GM23248 (cell line): ENCODE results near the gene ZNF75A. TPM values are rescaled to one million over a fixed set of nuclear protein-coding genes. Genes with fewer than 3 reads are reported as not detected.
A peak's percentile ranks its signal among the peaks of the same experiment; 100 is the strongest.

Experiments used
- DNase-seq: peaks from one replicate; pipeline ENCODE4 v3.0.0-alpha.2; 2015
- H2AFZ ChIP-seq: fragments of 200-600 bp; sonication (generic); 2 replicates; pipeline ENCODE4 v1.6.1; 2016; ENCODE audit warnings: antibody characterized with exemption
- H3F3A ChIP-seq: fragments of 200-600 bp; sonication (generic); 2 replicates; pipeline ENCODE4 v1.6.1; 2016; ENCODE audit warnings: mild to moderate bottlenecking, antibody characterized with exemption, mixed run types; ENCODE audit not compliant: insufficient read depth
- H3K27ac ChIP-seq: fragments of 200-600 bp; sonication (generic); 2 replicates; pipeline ENCODE4 v1.5.1; 2016; ENCODE audit warnings: mild to moderate bottlenecking
- H3K27me3 ChIP-seq: fragments of 200-600 bp; sonication (generic); replicated peaks from 2 replicates; pipeline ENCODE4 v1.6.1; 2016; ENCODE audit warnings: mild to moderate bottlenecking; ENCODE audit not compliant: insufficient read depth
- H3K36me3 ChIP-seq: fragments of 200-600 bp; sonication (generic); 2 replicates; pipeline ENCODE4 v1.6.1; 2016; ENCODE audit warnings: low read depth, mild to moderate bottlenecking
- H3K4me1 ChIP-seq: fragments of 200-600 bp; sonication (generic); 2 replicates; pipeline ENCODE4 v1.6.1; 2016; ENCODE audit warnings: mild to moderate bottlenecking; ENCODE audit not compliant: insufficient read depth
- H3K4me2 ChIP-seq: fragments of 200-600 bp; sonication (generic); one replicate; pipeline ENCODE4 v1.6.1; 2016; ENCODE audit warnings: mild to moderate bottlenecking; ENCODE audit not compliant: unreplicated experiment
- H3K4me3 ChIP-seq: fragments of 200-600 bp; sonication (generic); 2 replicates; pipeline ENCODE4 v1.5.1; 2016; ENCODE audit warnings: mild to moderate bottlenecking
- H3K79me2 ChIP-seq: fragments of 200-600 bp; sonication (generic); 2 replicates; pipeline ENCODE4 v1.6.1; 2016; ENCODE audit warnings: mild to moderate bottlenecking; ENCODE audit not compliant: insufficient read depth
- H3K9ac ChIP-seq: fragments of 200-600 bp; sonication (generic); 2 replicates; pipeline ENCODE4 v1.6.1; 2016; ENCODE audit warnings: mild to moderate bottlenecking
- H3K9me2 ChIP-seq: fragments of 200-600 bp; sonication (generic); 2 replicates; pipeline ENCODE4 v1.6.1; 2016; ENCODE audit warnings: mixed run types, mild to moderate bottlenecking, moderate library complexity; ENCODE audit not compliant: insufficient read depth
- H3K9me3 ChIP-seq: fragments of 200-600 bp; sonication (generic); one replicate; pipeline ENCODE4 v1.6.1; 2017; ENCODE audit warnings: low read depth
- H4K20me1 ChIP-seq: fragments of 200-600 bp; sonication (generic); 2 replicates; pipeline ENCODE4 v1.6.0; 2016; ENCODE audit not compliant: insufficient read depth
- EZH2 ChIP-seq: fragments of 200-600 bp; sonication (generic); IDR thresholded peaks from 2 replicates; pipeline ENCODE4 v1.6.1; 2018; ENCODE audit warnings: antibody characterized with exemption, mild to moderate bottlenecking; ENCODE audit not compliant: insufficient read depth, poor library complexity, severe bottlenecking
- EZH2phosphoT487 ChIP-seq: fragments of 200-600 bp; sonication (generic); IDR thresholded peaks from 2 replicates; pipeline ENCODE4 v1.6.1; 2018; ENCODE audit warnings: antibody characterized with exemption, moderate library complexity, mild to moderate bottlenecking, low read depth; ENCODE audit not compliant: insufficient read depth
- WGBS, 2 experiments: methylation state at CpG; one replicate each; pipeline ENCODE4 v1.1.6; 2015 to 2017; ENCODE audit warnings: low lambda C conversion rate in 2 of 2, low coverage in 1 of 2; ENCODE audit errors: missing lambda C conversion rate in 2 of 2; 5-methylcytosine and 5-hydroxymethylcytosine counted together
- in situ Hi-C: fragments of 300-500 bp; cut with MboI; formaldehyde crosslinking; loops from 2 replicates; pipeline ENCODE4 v1.15.0; 2020
- polyA plus RNA-seq: library from polyadenylated mRNA; unstranded; fragments of >200 nt; fragmentation: Nextera tagmentation; extraction: Ambion mirVana; gene quantifications from 2 replicates; pipeline ENCODE4 v1.2.1, GENCODE V29; 2016
- total RNA-seq: library from RNA; depleted of rRNA; stranded (reverse); fragments of >200 nt; shearing (Covaris generic); gene quantifications from 2 replicates; pipeline ENCODE4 v1.2.3, GENCODE V29; 2014; rRNA removed

The ZNF75A gene
- total and polyA plus RNA-seq, 2 experiments from 2014 or later = 16.7 to 17.2 TPM

- Histone ChIP-seq H3K79me2 (no peaks in the 10 kb centered on the region), H3K27me3 (0 out of 2 replicates have a peak, but pooled peaks cover 4% of the 10 kb centered on the region), H3F3A (no peaks in the 10 kb centered on the region), H3K9me3 (no peaks in the 10 kb centered on the region), H3K4me2 (no peak overlapping the region), H2AFZ (no peak overlapping the region), H3K9ac (no peak overlapping the region), H4K20me1 (no peaks in the 10 kb centered on the region), H3K27ac (no peak overlapping the region), H3K4me3 (no peak overlapping the region), H3K9me2 (0 out of 2 replicates have a peak, but pooled peaks cover 2% of the 10 kb centered on the region), H3K4me1 (no peaks in the 10 kb centered on the region), H3K36me3 (no peaks in the 10 kb centered on the region)
- in situ Hi-C loops = no loop called here
- 0% methylated on average over 1 of the region's 1 CpG for WGBS, 2 experiments
- no peak for DNase-seq
- no peak for TF ChIP-seq EZH2phosphoT487
- no peak for TF ChIP-seq EZH2
These were observed 53.6 kb downstream of the ZNF75A start for GRCh38 chr16:3358871-3359270.

- in situ Hi-C loops = no loop called here
- Histone ChIP-seq H3K9me2 (0 out of 2 replicates have a peak, but pooled peaks cover 2% of the 10 kb centered on the region), H3K4me1 (no peaks in the 10 kb centered on the region), H3K27ac (no peak overlapping the region), H3K4me3 (no peak overlapping the region), H3K27me3 (0 out of 2 replicates have a peak, but pooled peaks cover 4% of the 10 kb centered on the region), H3K79me2 (0 out of 2 replicates have a peak, but pooled peaks cover 4% of the 10 kb centered on the region), H4K20me1 (no peaks in the 10 kb centered on the region), H3K4me2 (no peak overlapping the region), H3K36me3 (no peaks in the 10 kb centered on the region), H3K9me3 (no peaks in the 10 kb centered on the region), H3F3A (0 out of 2 replicates have a peak, but pooled peaks cover 3% of the 10 kb centered on the region), H3K9ac (no peak overlapping the region), H2AFZ (no peak overlapping the region)
- DNase-seq = no peak
- no peak for TF ChIP-seq EZH2phosphoT487
- TF ChIP-seq EZH2 = no peak
These were observed 57.6 kb downstream of the ZNF75A start for GRCh38 chr16:3362931-3363330.

GRCh38 chr16:3363793-3364192, 58.5 kb downstream of the ZNF75A start:
- H3K9me2 ChIP-seq = 0 out of 2 replicates have a peak, but pooled peaks cover 2% of the 10 kb centered on the region
- no peak overlapping the region for H3K4me3 ChIP-seq
- 0 out of 2 replicates have a peak, but pooled peaks cover 3% of the 10 kb centered on the region for H3F3A ChIP-seq
- no peaks in the 10 kb centered on the region for H3K9me3 ChIP-seq
- no peaks in the 10 kb centered on the region for H3K4me1 ChIP-seq
- H3K36me3 ChIP-seq = no peaks in the 10 kb centered on the region
- DNase-seq = no peak
- H3K27me3 ChIP-seq = 0 out of 2 replicates have a peak, but pooled peaks cover 4% of the 10 kb centered on the region
- no peak overlapping the region for H2AFZ ChIP-seq
- no peaks in the 10 kb centered on the region for H4K20me1 ChIP-seq
- TF ChIP-seq EZH2phosphoT487 (no peak), EZH2 (no peak)
- H3K27ac ChIP-seq = no peak overlapping the region
- no peak overlapping the region for H3K4me2 ChIP-seq
- 0 out of 2 replicates have a peak, but pooled peaks cover 4% of the 10 kb centered on the region for H3K79me2 ChIP-seq
- no peak overlapping the region for H3K9ac ChIP-seq
- in situ Hi-C loops = no loop called here
- 71 to 77% methylated on average over 7 of the region's 7 CpGs for WGBS, 2 experiments

- no peaks in the 10 kb centered on the region for H3K9me2 ChIP-seq
- H3K9me3 ChIP-seq = no peaks in the 10 kb centered on the region
- WGBS, 2 experiments = 19 to 20% methylated on average over 36 to 42 of the region's 42 CpGs
- H2AFZ ChIP-seq = peak overlapping the region; percentile 94
- H3K9ac ChIP-seq = peak overlapping the region; percentile 86
- 0 out of 2 replicates have a peak, but pooled peaks cover 4% of the 10 kb centered on the region for H3K79me2 ChIP-seq
- 0 out of 2 replicates have a peak, but pooled peaks cover 3% of the 10 kb centered on the region for H3F3A ChIP-seq
- H4K20me1 ChIP-seq = no peaks in the 10 kb centered on the region
- H3K4me2 ChIP-seq = peak overlapping the region; percentile 15
- H3K36me3 ChIP-seq = no peaks in the 10 kb centered on the region
- peak; percentile 95 for DNase-seq
- H3K27me3 ChIP-seq = 0 out of 2 replicates have a peak, but pooled peaks cover 4% of the 10 kb centered on the region
- TF ChIP-seq EZH2phosphoT487 (no peak), EZH2 (no peak)
- peak overlapping the region; percentile 87 for H3K27ac ChIP-seq
- no peaks in the 10 kb centered on the region for H3K4me1 ChIP-seq
- in situ Hi-C loops = no loop called here
- H3K4me3 ChIP-seq = peak overlapping the region; percentile 78
These were observed 59.6 kb downstream of the ZNF75A start for GRCh38 chr16:3364774-3365427.

Other genes starting within 250 kb of the ZNF75A start
- gene IL32, start 239.9 kb upstream of the ZNF75A start, total RNA-seq = 0.76 TPM in 1 of 2 replicates, not detected in the other
- 0.56 and 1.0 TPM in 2 replicates for gene IL32, start 239.9 kb upstream of the ZNF75A start, polyA plus RNA-seq
- gene ZSCAN10, start 206.2 kb upstream of the ZNF75A start, total RNA-seq = not detected in 2 replicates
- 0.08 TPM in 1 of 2 replicates, not detected in the other for gene ZSCAN10, start 206.2 kb upstream of the ZNF75A start, polyA plus RNA-seq
- gene ZNF205, start 192.9 kb upstream of the ZNF75A start, total RNA-seq = 12.5 and 14.6 TPM in 2 replicates
- 4.2 and 4.4 TPM in 2 replicates for gene ZNF205, start 192.9 kb upstream of the ZNF75A start, polyA plus RNA-seq
- gene ZNF213, start 170.5 kb upstream of the ZNF75A start, total RNA-seq = 7.3 and 7.7 TPM in 2 replicates
- gene ZNF213, start 170.5 kb upstream of the ZNF75A start, polyA plus RNA-seq = 5.3 and 5.4 TPM in 2 replicates
- 5.3 TPM in 1 of 2 replicates, not detected in the other for gene OR1F1, start 117.3 kb upstream of the ZNF75A start, total RNA-seq
- gene OR1F1, start 117.3 kb upstream of the ZNF75A start, polyA plus RNA-seq = not detected in 2 replicates
- 6.2 and 10.3 TPM in 2 replicates for gene ZNF200, start 70.3 kb upstream of the ZNF75A start, total RNA-seq
- 7.0 and 7.8 TPM in 2 replicates for gene ZNF200, start 70.3 kb upstream of the ZNF75A start, polyA plus RNA-seq
- not detected in 2 replicates for gene MEFV, start 48.9 kb upstream of the ZNF75A start, total RNA-seq
- gene MEFV, start 48.9 kb upstream of the ZNF75A start, polyA plus RNA-seq = not detected in 2 replicates
- gene ZNF263, start 22.0 kb upstream of the ZNF75A start, total RNA-seq = 55.7 and 66.3 TPM in 2 replicates
- gene ZNF263, start 22.0 kb upstream of the ZNF75A start, polyA plus RNA-seq = 20.5 and 22.1 TPM in 2 replicates
- gene TIGD7, start 67 bp upstream of the ZNF75A start, total RNA-seq = 4.9 and 14.9 TPM in 2 replicates
- 3.9 and 5.3 TPM in 2 replicates for gene TIGD7, start 67 bp upstream of the ZNF75A start, polyA plus RNA-seq
- 0.51 TPM in 1 of 2 replicates, not detected in the other for gene OR2C1, start 50.4 kb downstream of the ZNF75A start, total RNA-seq
- gene OR2C1, start 50.4 kb downstream of the ZNF75A start, polyA plus RNA-seq = 0.27 TPM in 1 of 2 replicates, not detected in the other
- gene ZSCAN32, start 95.5 kb downstream of the ZNF75A start, total RNA-seq = 7.5 and 10.7 TPM in 2 replicates
- gene ZSCAN32, start 95.5 kb downstream of the ZNF75A start, polyA plus RNA-seq = 8.0 and 8.1 TPM in 2 replicates
- 7.1 and 10.4 TPM in 2 replicates for gene ZNF174, start 95.7 kb downstream of the ZNF75A start, total RNA-seq
- gene ZNF174, start 95.7 kb downstream of the ZNF75A start, polyA plus RNA-seq = 8.2 and 9.1 TPM in 2 replicates
- gene ZNF597, start 138.0 kb downstream of the ZNF75A start, total RNA-seq = 3.2 TPM in 2 replicates
- gene ZNF597, start 138.0 kb downstream of the ZNF75A start, polyA plus RNA-seq = 1.8 and 2.2 TPM in 2 replicates
- gene NAA60, start 138.2 kb downstream of the ZNF75A start, total RNA-seq = 11.2 and 14.4 TPM in 2 replicates
- 49.4 and 51.3 TPM in 2 replicates for gene NAA60, start 138.2 kb downstream of the ZNF75A start, polyA plus RNA-seq
- not detected in 2 replicates for gene C16orf90, start 190.0 kb downstream of the ZNF75A start, total RNA-seq
- not detected in 2 replicates for gene C16orf90, start 190.0 kb downstream of the ZNF75A start, polyA plus RNA-seq
- gene CLUAP1, start 195.5 kb downstream of the ZNF75A start, total RNA-seq = 19.3 and 28.5 TPM in 2 replicates
- 33.3 and 37.8 TPM in 2 replicates for gene CLUAP1, start 195.5 kb downstream of the ZNF75A start, polyA plus RNA-seq